ENCODE measurements around the gene SPP1. TPM values are rescaled to one million over a fixed set of nuclear protein-coding genes. Genes with fewer than 3 reads are reported as not detected.

Gene SPP1
- total and polyA plus RNA-seq, 10 of the 15 experiments (the other 5 are each of a cell fraction or from before 2014, with no cell fraction given) = 0.05 to 1.1 (median 0.39) TPM; not detected in 6

DNA sequence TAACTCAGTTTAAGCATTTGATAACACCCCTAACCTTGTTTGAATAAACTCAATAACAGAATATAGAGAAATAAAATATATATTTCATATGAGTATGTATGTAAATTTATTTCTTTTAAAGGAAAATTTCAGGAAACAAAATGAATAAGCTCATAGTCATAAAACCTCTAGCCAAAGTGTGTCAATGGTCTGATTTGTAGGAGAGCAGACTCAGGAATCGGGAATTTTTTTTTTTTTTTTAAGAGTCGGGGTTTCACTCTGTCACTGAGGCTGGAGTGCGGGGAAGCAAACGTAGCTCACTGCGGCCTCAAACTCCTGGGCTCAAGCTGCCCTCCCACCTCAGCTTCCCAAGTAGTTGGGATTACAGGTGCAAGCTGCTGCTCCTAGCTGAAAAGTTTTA lies 34.4 kb downstream of the SPP1 start (continued):
- TF ChIP-seq, protein P1, sequence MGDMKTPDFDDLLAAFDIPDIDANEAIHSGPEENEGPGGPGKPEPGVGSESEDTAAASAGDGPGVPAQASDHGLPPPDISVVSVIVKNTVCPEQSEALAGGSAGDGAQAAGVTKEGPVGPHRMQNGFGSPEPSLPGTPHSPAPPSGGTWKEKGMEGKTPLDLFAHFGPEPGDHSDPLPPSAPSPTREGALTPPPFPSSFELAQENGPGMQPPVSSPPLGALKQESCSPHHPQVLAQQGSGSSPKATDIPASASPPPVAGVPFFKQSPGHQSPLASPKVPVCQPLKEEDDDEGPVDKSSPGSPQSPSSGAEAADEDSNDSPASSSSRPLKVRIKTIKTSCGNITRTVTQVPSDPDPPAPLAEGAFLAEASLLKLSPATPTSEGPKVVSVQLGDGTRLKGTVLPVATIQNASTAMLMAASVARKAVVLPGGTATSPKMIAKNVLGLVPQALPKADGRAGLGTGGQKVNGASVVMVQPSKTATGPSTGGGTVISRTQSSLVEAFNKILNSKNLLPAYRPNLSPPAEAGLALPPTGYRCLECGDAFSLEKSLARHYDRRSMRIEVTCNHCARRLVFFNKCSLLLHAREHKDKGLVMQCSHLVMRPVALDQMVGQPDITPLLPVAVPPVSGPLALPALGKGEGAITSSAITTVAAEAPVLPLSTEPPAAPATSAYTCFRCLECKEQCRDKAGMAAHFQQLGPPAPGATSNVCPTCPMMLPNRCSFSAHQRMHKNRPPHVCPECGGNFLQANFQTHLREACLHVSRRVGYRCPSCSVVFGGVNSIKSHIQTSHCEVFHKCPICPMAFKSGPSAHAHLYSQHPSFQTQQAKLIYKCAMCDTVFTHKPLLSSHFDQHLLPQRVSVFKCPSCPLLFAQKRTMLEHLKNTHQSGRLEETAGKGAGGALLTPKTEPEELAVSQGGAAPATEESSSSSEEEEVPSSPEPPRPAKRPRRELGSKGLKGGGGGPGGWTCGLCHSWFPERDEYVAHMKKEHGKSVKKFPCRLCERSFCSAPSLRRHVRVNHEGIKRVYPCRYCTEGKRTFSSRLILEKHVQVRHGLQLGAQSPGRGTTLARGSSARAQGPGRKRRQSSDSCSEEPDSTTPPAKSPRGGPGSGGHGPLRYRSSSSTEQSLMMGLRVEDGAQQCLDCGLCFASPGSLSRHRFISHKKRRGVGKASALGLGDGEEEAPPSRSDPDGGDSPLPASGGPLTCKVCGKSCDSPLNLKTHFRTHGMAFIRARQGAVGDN (IDR thresholded peaks at IDR 0.05) = no peak
- TF ChIP-seq JUNB (IDR thresholded peaks at IDR 0.05) (no peak), ASH2L (IDR thresholded peaks at IDR 0.05; ENCODE audit: borderline replicate concordance, low read depth) (no peak), SIN3A (IDR thresholded peaks at IDR 0.05; ENCODE audit: low read depth, low read length) (no peak), YY1 (IDR thresholded peaks at IDR 0.05; ENCODE audit: low read depth, low read length) (no peak), PAX5 (IDR thresholded peaks at IDR 0.05; ENCODE audit: borderline replicate concordance, low read depth, low read length) (no peak), CREB1 (IDR thresholded peaks at IDR 0.05; ENCODE audit: low read depth) (no peak), RAD21 (IDR thresholded peaks at IDR 0.05; ENCODE audit: insufficient read depth, low read depth, low read length) (no peak), RAD51 (IDR thresholded peaks at IDR 0.05) (no peak), NRF1 (conservative IDR thresholded peaks at IDR 0.05; ENCODE audit: low read depth, low read length) (no peak), NR2C1 (IDR thresholded peaks at IDR 0.05) (no peak)
- TF ChIP-seq, protein P2, sequence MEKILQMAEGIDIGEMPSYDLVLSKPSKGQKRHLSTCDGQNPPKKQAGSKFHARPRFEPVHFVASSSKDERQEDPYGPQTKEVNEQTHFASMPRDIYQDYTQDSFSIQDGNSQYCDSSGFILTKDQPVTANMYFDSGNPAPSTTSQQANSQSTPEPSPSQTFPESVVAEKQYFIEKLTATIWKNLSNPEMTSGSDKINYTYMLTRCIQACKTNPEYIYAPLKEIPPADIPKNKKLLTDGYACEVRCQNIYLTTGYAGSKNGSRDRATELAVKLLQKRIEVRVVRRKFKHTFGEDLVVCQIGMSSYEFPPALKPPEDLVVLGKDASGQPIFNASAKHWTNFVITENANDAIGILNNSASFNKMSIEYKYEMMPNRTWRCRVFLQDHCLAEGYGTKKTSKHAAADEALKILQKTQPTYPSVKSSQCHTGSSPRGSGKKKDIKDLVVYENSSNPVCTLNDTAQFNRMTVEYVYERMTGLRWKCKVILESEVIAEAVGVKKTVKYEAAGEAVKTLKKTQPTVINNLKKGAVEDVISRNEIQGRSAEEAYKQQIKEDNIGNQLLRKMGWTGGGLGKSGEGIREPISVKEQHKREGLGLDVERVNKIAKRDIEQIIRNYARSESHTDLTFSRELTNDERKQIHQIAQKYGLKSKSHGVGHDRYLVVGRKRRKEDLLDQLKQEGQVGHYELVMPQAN (conservative IDR thresholded peaks at IDR 0.05) = no peak

Measured in GM12878 (cell line).